Colonic mucosa (tissue), 4 donors: ENCODE data around the gene MUSK. TPM values are rescaled to one million over a fixed set of nuclear protein-coding genes. Genes with fewer than 3 reads are reported as not detected.
"Not testable (repeated sequence)": the region's sequence is repeated elsewhere in the genome, so short reads cannot be mapped to it uniquely, and the experiment has no call there.

Source experiments
- DNase-seq: peaks from one replicate; pipeline ENCODE4 v3.0.0-alpha.2; 2020
- H3K27ac ChIP-seq: fragments of 200-600 bp; one replicate; pipeline ENCODE4 v1.8.0; 2021
- H3K27me3 ChIP-seq: fragments of 200-600 bp; one replicate; pipeline ENCODE4 v1.8.0; 2021
- H3K36me3 ChIP-seq: fragments of 200-600 bp; one replicate; pipeline ENCODE4 v1.8.0; 2021
- H3K4me1 ChIP-seq: fragments of 200-600 bp; one replicate; pipeline ENCODE4 v1.8.0; 2021; ENCODE audit warnings: mild to moderate bottlenecking
- H3K4me3 ChIP-seq: fragments of 200-600 bp; one replicate; pipeline ENCODE4 v1.8.0; 2021
- H3K9ac ChIP-seq, 2 donors: one replicate each; pipeline ENCODE4 v1.7.0; 2013; ENCODE audit warnings: control low read depth in 2 of 2, low read depth in 2 of 2, low read length in 2 of 2
- H3K9me3 ChIP-seq: fragments of 200-600 bp; one replicate; pipeline ENCODE4 v1.8.0; 2021
- intact Hi-C: fragments of 100-400 bp; cut with DNase I; formaldehyde crosslinking; loops from one replicate; pipeline ENCODE4 v1.14.1; 2022
- total RNA-seq, 2 donors: library from RNA; stranded (reverse); fragmentation: NEBNext Ultra II Directional in 1 of 2; extraction: Animal tissue kit (Norgen Biotek cat#: 25700) in 1 of 2; gene quantifications; one replicate each; pipeline ENCODE4 v1.2.1, GENCODE V29; 2021
- TF ChIP-seq, protein P1 (sequence below): fragments of 200-600 bp; IDR thresholded peaks from one replicate; pipeline ENCODE4 v1.8.0; 2022; ENCODE audit warnings: antibody characterized with exemption, mild to moderate bottlenecking
- donor health status: healthy.
- donor health status: DM: no; HTN: no; CAD: no.
- donor health status: DM: no; HTN: no; CAD: no.

Gene MUSK
- total RNA-seq, 2 donors from 2014 or later = 0.94 to 2.0 TPM

DNA sequence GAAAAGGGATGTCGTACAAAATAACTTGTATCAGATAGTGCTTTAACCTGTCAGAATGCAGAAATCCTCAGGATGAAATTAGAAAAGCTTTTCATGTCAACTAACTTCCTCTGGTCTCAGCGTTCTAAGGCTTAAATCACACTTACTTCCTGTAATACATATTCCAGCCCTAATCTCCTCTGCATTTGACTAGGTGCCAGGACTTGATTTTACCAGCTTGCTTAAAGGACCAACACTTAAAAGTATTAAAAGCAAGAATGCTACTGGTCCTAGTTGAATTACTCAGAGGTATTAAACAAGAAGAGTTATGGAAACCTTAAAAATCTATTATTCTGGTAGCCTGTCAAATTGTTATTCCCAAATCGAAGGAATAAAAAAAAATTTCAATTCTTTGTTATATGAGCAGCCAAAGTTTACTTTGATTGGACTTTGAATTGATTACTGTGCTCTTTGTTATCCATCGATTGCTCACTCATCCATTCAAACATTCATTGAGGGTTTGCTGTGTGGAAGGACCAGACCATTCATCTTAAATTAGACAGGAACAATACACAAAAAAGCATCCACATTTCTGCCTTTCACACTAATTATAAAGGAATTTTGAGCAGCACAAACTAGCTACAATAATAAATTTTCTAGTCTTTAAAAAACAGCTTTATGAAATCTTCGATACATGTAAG is 108.7 kb downstream of the MUSK start:
- no peaks in the 10 kb centered on the region for H3K4me1 ChIP-seq

DNA sequence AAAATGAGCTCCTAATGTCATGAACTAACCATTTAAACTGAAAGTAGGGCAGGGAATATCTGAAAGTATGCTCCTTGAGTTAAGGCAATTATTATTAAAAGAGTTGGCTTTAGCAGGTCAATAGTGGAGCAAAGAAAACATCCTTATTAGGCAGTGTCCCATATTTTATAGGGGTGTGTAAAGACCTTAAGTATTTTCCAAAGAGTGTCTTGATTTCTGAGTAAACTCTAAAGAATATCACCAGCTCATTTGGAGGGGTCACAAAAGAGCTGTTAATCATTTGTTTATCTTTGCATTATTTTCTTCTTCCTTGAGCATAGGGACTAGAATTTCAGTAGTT is 109.3 kb downstream of the MUSK start:
- DNase-seq = no peak
- intact Hi-C loops = no loop called here
- H3K9me3 ChIP-seq = no peaks in the 10 kb centered on the region
- H3K9ac ChIP-seq = no peak overlapping the region
- H3K4me1 ChIP-seq = no peaks in the 10 kb centered on the region
- no peaks in the 10 kb centered on the region for H3K27me3 ChIP-seq
- H3K27ac ChIP-seq = no peak overlapping the region
- TF ChIP-seq, protein P1, sequence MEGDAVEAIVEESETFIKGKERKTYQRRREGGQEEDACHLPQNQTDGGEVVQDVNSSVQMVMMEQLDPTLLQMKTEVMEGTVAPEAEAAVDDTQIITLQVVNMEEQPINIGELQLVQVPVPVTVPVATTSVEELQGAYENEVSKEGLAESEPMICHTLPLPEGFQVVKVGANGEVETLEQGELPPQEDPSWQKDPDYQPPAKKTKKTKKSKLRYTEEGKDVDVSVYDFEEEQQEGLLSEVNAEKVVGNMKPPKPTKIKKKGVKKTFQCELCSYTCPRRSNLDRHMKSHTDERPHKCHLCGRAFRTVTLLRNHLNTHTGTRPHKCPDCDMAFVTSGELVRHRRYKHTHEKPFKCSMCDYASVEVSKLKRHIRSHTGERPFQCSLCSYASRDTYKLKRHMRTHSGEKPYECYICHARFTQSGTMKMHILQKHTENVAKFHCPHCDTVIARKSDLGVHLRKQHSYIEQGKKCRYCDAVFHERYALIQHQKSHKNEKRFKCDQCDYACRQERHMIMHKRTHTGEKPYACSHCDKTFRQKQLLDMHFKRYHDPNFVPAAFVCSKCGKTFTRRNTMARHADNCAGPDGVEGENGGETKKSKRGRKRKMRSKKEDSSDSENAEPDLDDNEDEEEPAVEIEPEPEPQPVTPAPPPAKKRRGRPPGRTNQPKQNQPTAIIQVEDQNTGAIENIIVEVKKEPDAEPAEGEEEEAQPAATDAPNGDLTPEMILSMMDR = no peak
- no peaks in the 10 kb centered on the region for H3K36me3 ChIP-seq
- H3K4me3 ChIP-seq = no peak overlapping the region

More for the DNA sequence above, 108.7 kb downstream of the MUSK start:
- Histone ChIP-seq H3K27ac (peak overlapping the region; percentile 3), H3K9ac (no peak overlapping the region), H3K4me3 (no peak overlapping the region), H3K9me3 (no peaks in the 10 kb centered on the region), H3K36me3 (no peaks in the 10 kb centered on the region), H3K27me3 (no peaks in the 10 kb centered on the region)
- TF ChIP-seq, protein P1 = no peak
- DNase-seq = no peak
- intact Hi-C loops = no loop called here

DNA sequence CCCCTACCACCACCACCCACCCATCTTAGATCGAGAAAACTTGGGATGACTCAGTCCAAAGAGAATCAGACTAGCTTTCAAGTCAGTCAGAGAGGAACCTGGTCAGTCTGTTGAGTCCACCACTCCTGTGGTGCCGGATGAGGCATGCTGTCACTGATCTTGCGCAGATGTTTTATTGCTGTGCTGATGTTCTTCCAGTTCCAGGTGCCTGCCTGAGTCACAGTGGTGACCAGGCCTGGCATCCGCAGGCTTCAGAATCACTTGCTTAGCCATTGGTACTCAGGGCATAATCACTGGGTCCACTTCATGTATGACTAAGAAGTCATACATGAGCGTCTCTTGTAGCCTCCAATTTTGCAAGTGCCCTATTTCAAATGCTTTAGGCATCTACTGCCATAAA is 114.1 kb downstream of the MUSK start:
- DNase-seq = no peak
- H3K36me3 ChIP-seq = no peaks in the 10 kb centered on the region
- H3K27ac ChIP-seq = no peak overlapping the region
- H3K9ac ChIP-seq = no peak overlapping the region
- no peaks in the 10 kb centered on the region for H3K27me3 ChIP-seq
- no peak overlapping the region for H3K4me3 ChIP-seq
- no peaks in the 10 kb centered on the region for H3K9me3 ChIP-seq
- TF ChIP-seq, protein P1 = no peak
- intact Hi-C loops = no loop called here
- no peaks in the 10 kb centered on the region for H3K4me1 ChIP-seq

DNA sequence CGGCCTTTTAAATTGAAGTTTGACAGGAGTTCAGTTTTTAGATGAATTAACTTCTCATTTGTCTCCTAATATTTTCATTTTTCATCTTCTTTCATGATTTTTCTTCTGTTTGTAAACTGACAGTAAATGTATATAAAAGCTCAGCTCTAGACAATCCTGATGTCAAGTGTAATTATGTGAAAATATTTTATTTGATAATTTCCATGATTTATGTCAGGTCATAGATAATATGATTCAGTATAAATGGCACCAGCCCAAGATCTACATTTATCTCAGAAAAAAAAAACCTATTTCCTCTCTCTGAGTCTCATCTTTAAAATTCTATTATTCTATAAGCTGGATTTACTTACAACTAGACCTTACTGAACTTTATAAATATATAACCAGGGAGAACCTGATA is 115.7 kb downstream of the MUSK start:
- Histone ChIP-seq H3K4me1 (no peaks in the 10 kb centered on the region), H3K9me3 (no peaks in the 10 kb centered on the region), H3K36me3 (no peaks in the 10 kb centered on the region), H3K4me3 (no peak overlapping the region), H3K27me3 (no peaks in the 10 kb centered on the region), H3K9ac (no peak overlapping the region), H3K27ac (no peak overlapping the region)
- no peak for DNase-seq
- TF ChIP-seq, protein P1 = no peak
- intact Hi-C loops = no loop called here

DNA sequence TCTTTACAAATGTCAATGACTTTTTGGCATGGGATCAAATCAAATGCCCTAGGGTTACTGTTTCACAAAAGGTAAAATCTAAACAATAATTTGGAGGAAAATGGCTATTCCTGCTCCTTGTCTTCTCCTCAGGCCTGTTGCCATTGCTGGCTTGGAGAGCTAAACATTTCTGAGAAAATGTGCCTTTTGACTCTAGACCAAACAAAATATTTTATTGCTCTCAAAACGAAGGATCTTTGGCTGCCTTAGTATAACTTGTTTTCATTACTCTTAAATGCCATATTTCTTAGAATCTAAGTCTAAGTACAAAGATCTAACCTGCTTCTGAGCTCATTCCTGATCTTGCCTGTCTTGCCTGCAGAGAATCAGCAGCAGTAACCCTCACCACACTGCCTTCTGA is 116.6 kb downstream of the MUSK start:
- Histone ChIP-seq H3K36me3 (no peaks in the 10 kb centered on the region), H3K4me3 (no peak overlapping the region), H3K9ac (no peak overlapping the region), H3K27me3 (no peaks in the 10 kb centered on the region), H3K27ac (no peak overlapping the region), H3K4me1 (no peaks in the 10 kb centered on the region), H3K9me3 (no peaks in the 10 kb centered on the region)
- TF ChIP-seq, protein P1 = no peak
- DNase-seq = no peak
- intact Hi-C loops = no loop called here

DNA sequence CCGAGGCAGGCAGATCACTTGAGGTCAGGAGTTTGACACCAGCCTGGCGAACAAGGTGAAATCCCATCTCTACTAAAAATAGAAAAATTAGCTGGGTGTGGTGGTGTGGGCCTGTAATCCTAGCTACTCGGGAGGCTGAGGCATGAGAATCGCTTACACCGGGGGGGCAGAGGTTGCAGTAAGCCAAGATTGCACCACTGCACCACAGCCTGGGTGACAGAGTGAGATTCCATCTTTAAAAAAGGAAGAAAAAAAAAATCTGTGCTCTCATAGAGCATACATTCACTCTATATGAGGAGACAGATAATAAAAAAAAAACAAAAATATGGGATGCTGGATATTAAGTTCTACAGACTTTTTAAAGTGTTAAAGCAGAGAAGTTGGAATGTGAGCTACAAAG is 119.8 kb downstream of the MUSK start:
- H3K4me3 ChIP-seq, H3K9me3 ChIP-seq, intact Hi-C loops, H3K27ac ChIP-seq, H3K36me3 ChIP-seq, H3K27me3 ChIP-seq, DNase-seq, H3K9ac ChIP-seq, H3K4me1 ChIP-seq: not testable (repeated sequence)
